Keratinocyte (primary cell): ENCODE data around the gene SPRR3. TPM values are rescaled to one million over a fixed set of nuclear protein-coding genes. Genes with fewer than 3 reads are reported as not detected.

Source experiments
- DNase-seq: peaks from one replicate; pipeline ENCODE4 v3.0.0-alpha.2; 2011; ENCODE audit warnings: low read depth, missing footprints, low spot score
- FAIRE-seq: peaks from 2 replicates; lab custom pipeline; 2011; peaks lifted over from hg19 to GRCh38; lab: Jason Lieb, UNC
- H2AFZ ChIP-seq: 2 replicates; pipeline ENCODE4 v1.6.0; 2012; ENCODE audit warnings: low read length, control low read depth, inconsistent platforms; ENCODE audit not compliant: control insufficient read depth
- H3K27ac ChIP-seq: 2 replicates; pipeline ENCODE4 v1.5.1; 2011; ENCODE audit warnings: low read length; ENCODE audit not compliant: control insufficient read depth, insufficient read depth
- H3K27me3 ChIP-seq: 3 replicates; pipeline ENCODE4 v1.6.0; 2011; ENCODE audit warnings: low read length; ENCODE audit not compliant: control insufficient read depth, insufficient read depth; ENCODE audit errors: extremely low read depth
- H3K36me3 ChIP-seq, 2 experiments: 2 replicates in 1 of 2; 3 replicates in 1 of 2; pipeline ENCODE4 v1.5.1; 2011; ENCODE audit warnings: low read length in 2 of 2, mild to moderate bottlenecking in 1 of 2; ENCODE audit not compliant: control insufficient read depth in 2 of 2, insufficient read depth in 2 of 2; ENCODE audit errors: extremely low read depth in 1 of 2
- H3K4me1 ChIP-seq: 3 replicates; pipeline ENCODE4 v1.5.1; 2011; ENCODE audit warnings: low read length; ENCODE audit not compliant: control insufficient read depth, insufficient read depth; ENCODE audit errors: extremely low read depth
- H3K4me2 ChIP-seq: 3 replicates; pipeline ENCODE4 v1.6.0; 2011; ENCODE audit warnings: low read depth, low read length; ENCODE audit not compliant: control insufficient read depth, insufficient read depth; ENCODE audit errors: extremely low read depth
- H3K4me3 ChIP-seq, 3 experiments: fragments of 200-600 bp in 1 of 3; sonication (generic) in 1 of 3; 2 replicates in 2 of 3; 3 replicates in 1 of 3; pipeline ENCODE4 v1.5.1; 2011 to 2016; ENCODE audit warnings: low read length in 3 of 3, mild to moderate bottlenecking in 3 of 3, control low read depth in 2 of 3, inconsistent platforms in 1 of 3, low read depth in 1 of 3, mixed read lengths in 1 of 3, mixed run types in 1 of 3, moderate library complexity in 1 of 3; ENCODE audit not compliant: control insufficient read depth in 2 of 3, insufficient read depth in 2 of 3; ENCODE audit errors: extremely low read depth in 1 of 3
- H3K79me2 ChIP-seq: 2 replicates; pipeline ENCODE4 v1.6.0; 2012; ENCODE audit warnings: low read length; ENCODE audit not compliant: control insufficient read depth, insufficient read depth
- H3K9ac ChIP-seq: 3 replicates; pipeline ENCODE4 v1.6.0; 2011; ENCODE audit warnings: low read length; ENCODE audit not compliant: control insufficient read depth, insufficient read depth; ENCODE audit errors: extremely low read depth
- H3K9me1 ChIP-seq: 3 replicates; pipeline ENCODE4 v1.6.0; 2011; ENCODE audit warnings: low read length; ENCODE audit not compliant: control insufficient read depth, insufficient read depth; ENCODE audit errors: extremely low read depth
- H3K9me3 ChIP-seq: 2 replicates; pipeline ENCODE4 v1.5.1; 2012; ENCODE audit warnings: low read depth, low read length; ENCODE audit not compliant: control insufficient read depth
- H4K20me1 ChIP-seq: 3 replicates; pipeline ENCODE4 v1.6.0; 2011; ENCODE audit warnings: low read length; ENCODE audit not compliant: control insufficient read depth, insufficient read depth; ENCODE audit errors: extremely low read depth
- EZH2 ChIP-seq: IDR thresholded peaks from one replicate; pipeline ENCODE4 v1.6.1; 2012; ENCODE audit warnings: inconsistent platforms, mild to moderate bottlenecking, low read length, moderate library complexity
- dilution Hi-C: fragments of 300-500 bp; cut with MboI; formaldehyde crosslinking; loops from one replicate; pipeline ENCODE4 v1.7.0; 2020; ENCODE audit warnings: low sequenced_read_pairs; ENCODE audit not compliant: extremely low pct_ligation_motif_present
- polyA plus RNA-seq, 5 experiments: library from polyadenylated mRNA; depleted of rRNA in 3 of 5; stranded (reverse) in 3 of 5; stranded (forward) in 1 of 5; unstranded in 1 of 5; fragments of >200 nt; gene quantifications; 1 replicate in 1 of 5; 2 replicates in 3 of 5; 3 replicates in 1 of 5; pipeline versions ENCODE4 v1.2.1 to v1.2.3, GENCODE V29; 2011 to 2012; ENCODE audit warnings: missing spikeins in 2 of 5, low read depth in 1 of 5, low replicate concordance in 1 of 5
- TF ChIP-seq, protein P1 (sequence below), 3 experiments: IDR thresholded peaks in 1 of 3; conservative IDR thresholded peaks in 1 of 3; optimal IDR thresholded peaks in 1 of 3; 2 replicates in 2 of 3; 3 replicates in 1 of 3; pipeline versions ENCODE3 to v1.5.1; 2011; ENCODE audit warnings: low read length in 3 of 3, mild to moderate bottlenecking in 3 of 3, moderate library complexity in 2 of 3, control low read depth in 1 of 3, inconsistent platforms in 1 of 3; ENCODE audit not compliant: insufficient read depth in 2 of 3; ENCODE audit errors: extremely low read depth in 1 of 3

The SPRR3 gene
- polyA plus RNA-seq, 1 donor (not counting 4 experiments of a cell fraction or from before 2014, with no cell fraction given), result 2.9 TPM

DNA sequence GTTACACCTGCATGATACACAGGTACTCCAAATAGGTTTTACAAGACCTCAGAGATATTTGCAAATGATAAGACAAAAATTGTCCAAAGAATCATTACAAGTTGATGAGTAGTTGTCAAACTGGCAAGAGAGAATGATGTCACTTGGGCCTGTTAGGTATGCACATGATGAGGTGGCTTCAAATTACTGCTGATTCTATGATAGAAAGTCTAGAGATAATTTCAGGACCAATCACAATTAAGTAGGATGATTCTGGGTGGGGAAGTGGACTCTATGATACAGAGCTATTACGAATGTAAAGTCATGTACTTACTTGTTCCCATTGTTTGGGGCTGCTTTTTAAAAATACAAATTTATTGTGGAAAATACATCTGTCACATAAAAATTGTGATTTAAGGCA is 24.2 kb downstream of the SPRR3 start:
- H3K4me3 ChIP-seq, result no peak overlapping the region
- no peak for DNase-seq
- TF ChIP-seq, protein P1, sequence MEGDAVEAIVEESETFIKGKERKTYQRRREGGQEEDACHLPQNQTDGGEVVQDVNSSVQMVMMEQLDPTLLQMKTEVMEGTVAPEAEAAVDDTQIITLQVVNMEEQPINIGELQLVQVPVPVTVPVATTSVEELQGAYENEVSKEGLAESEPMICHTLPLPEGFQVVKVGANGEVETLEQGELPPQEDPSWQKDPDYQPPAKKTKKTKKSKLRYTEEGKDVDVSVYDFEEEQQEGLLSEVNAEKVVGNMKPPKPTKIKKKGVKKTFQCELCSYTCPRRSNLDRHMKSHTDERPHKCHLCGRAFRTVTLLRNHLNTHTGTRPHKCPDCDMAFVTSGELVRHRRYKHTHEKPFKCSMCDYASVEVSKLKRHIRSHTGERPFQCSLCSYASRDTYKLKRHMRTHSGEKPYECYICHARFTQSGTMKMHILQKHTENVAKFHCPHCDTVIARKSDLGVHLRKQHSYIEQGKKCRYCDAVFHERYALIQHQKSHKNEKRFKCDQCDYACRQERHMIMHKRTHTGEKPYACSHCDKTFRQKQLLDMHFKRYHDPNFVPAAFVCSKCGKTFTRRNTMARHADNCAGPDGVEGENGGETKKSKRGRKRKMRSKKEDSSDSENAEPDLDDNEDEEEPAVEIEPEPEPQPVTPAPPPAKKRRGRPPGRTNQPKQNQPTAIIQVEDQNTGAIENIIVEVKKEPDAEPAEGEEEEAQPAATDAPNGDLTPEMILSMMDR (optimal IDR thresholded peaks at IDR 0.05 in 1 of 3, IDR thresholded peaks at IDR 0.05 in 1 of 3, conservative IDR thresholded peaks at IDR 0.05 in 1 of 3; ENCODE audit: extremely low read depth in 1 of 3, insufficient read depth in 2 of 3, low read length in 3 of 3), result no peak
- TF ChIP-seq EZH2, result no peak

DNA sequence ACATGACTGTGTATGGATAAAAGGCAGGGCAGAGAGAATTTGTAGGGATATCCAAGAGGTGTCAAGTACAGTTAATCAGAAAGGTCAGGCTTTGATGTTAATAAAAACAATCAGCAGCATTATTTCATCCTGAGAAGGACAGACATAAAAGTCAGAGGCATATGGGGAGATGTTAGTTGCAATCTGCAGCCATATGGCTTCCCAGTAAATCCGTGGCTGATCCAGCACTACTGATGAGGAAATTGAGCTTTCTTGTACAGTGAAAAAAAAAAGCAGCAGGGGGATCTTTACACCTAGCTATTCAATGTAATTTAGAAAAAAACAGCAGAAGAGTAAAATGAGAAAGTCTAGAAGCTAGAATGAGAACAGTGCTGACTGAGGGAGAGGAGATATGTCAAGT is 27.2 kb downstream of the SPRR3 start:
- Histone ChIP-seq H3K9me3 (no peaks in the 10 kb centered on the region), H3K9ac (no peak overlapping the region), H3K4me3 (no peak overlapping the region), H3K4me2 (no peak overlapping the region), H3K79me2 (no peaks in the 10 kb centered on the region), H3K9me1 (no peaks in the 10 kb centered on the region), H3K27ac (no peak overlapping the region), H2AFZ (no peak overlapping the region), H4K20me1 (no peaks in the 10 kb centered on the region), H3K27me3 (no peaks in the 10 kb centered on the region), H3K4me1 (peaks cover 42% of the 10 kb centered on the region), H3K36me3 (no peaks in the 10 kb centered on the region)
- dilution Hi-C loops, result no loop called here
- DNase-seq (no peak), FAIRE-seq (no peak)
- TF ChIP-seq, protein P1 (optimal IDR thresholded peaks at IDR 0.05 in 1 of 3, IDR thresholded peaks at IDR 0.05 in 1 of 3, conservative IDR thresholded peaks at IDR 0.05 in 1 of 3; ENCODE audit: extremely low read depth in 1 of 3, insufficient read depth in 2 of 3, low read length in 3 of 3), result no peak
- no peak for TF ChIP-seq EZH2

More for the DNA sequence above, 24.2 kb downstream of the SPRR3 start:
- dilution Hi-C loops, result no loop called here
- Histone ChIP-seq H3K9ac (no peak overlapping the region), H4K20me1 (no peaks in the 10 kb centered on the region), H3K4me2 (no peak overlapping the region), H3K9me3 (no peaks in the 10 kb centered on the region), H3K79me2 (no peaks in the 10 kb centered on the region), H3K27me3 (no peaks in the 10 kb centered on the region), H2AFZ (no peak overlapping the region), H3K27ac (no peak overlapping the region), H3K9me1 (no peaks in the 10 kb centered on the region), H3K36me3 (no peaks in the 10 kb centered on the region), H3K4me1 (peaks cover 15% of the 10 kb centered on the region)
- peak; percentile 49 for FAIRE-seq
